Activated CD4-positive, alpha-beta T cell treated with anti-CD3 and anti-CD28 coated beads, Interleukin-2, amount 10 ng/mL, durations not matched to agents 24 days and 14 days (primary cell): ENCODE results near the gene HHLA2. TPM values are rescaled to one million over a fixed set of nuclear protein-coding genes. Genes with fewer than 3 reads are reported as not detected.
A peak's percentile ranks its signal among the peaks of the same experiment; 100 is the strongest.

Experiments used
- DNase-seq: peaks from one replicate; pipeline ENCODE4 v3.0.0; 2022
- H3K27ac Mint-ChIP-seq: one replicate; pipeline ENCODE4 v1.8.0; 2022; ENCODE audit warnings: mild to moderate bottlenecking, mixed read lengths
- H3K27me3 Mint-ChIP-seq: one replicate; pipeline ENCODE4 v1.8.0; 2022; ENCODE audit warnings: mixed read lengths
- H3K36me3 Mint-ChIP-seq: one replicate; pipeline ENCODE4 v1.8.0; 2022; ENCODE audit warnings: low read depth, mild to moderate bottlenecking, mixed read lengths
- H3K4me1 Mint-ChIP-seq: one replicate; pipeline ENCODE4 v1.8.0; 2021; ENCODE audit warnings: mixed read lengths
- H3K4me3 Mint-ChIP-seq: one replicate; pipeline ENCODE4 v1.8.0; 2022; ENCODE audit warnings: mild to moderate bottlenecking, moderate library complexity, mixed read lengths
- H3K9me3 Mint-ChIP-seq: one replicate; pipeline ENCODE4 v1.8.0; 2021; ENCODE audit warnings: mixed read lengths
- intact Hi-C: fragments of 100-400 bp; cut with micrococcal nuclease; formaldehyde crosslinking; loops from one replicate; pipeline ENCODE4 v1.15.1; 2023
- total RNA-seq: library from RNA; stranded (reverse); gene quantifications from 2 replicates; pipeline ENCODE4 v1.2.3, GENCODE V29; 2022

The HHLA2 gene
- total RNA-seq, 1 donor from 2014 or later, result 2.2 TPM

GRCh38 chr3:108380128-108380795 is 83.9 kb downstream of the HHLA2 start:
- Mint-ChIP-seq H3K36me3 (peaks cover 3% of the 10 kb centered on the region), H3K27ac (no peak overlapping the region), H3K9me3 (peaks cover 4% of the 10 kb centered on the region), H3K27me3 (no peaks in the 10 kb centered on the region), H3K4me3 (no peak overlapping the region), H3K4me1 (peaks cover 2% of the 10 kb centered on the region)
- no peak for DNase-seq
- intact Hi-C loops, result no loop called here

- Mint-ChIP-seq H3K36me3 (peaks cover 3% of the 10 kb centered on the region), H3K27me3 (no peaks in the 10 kb centered on the region), H3K27ac (no peak overlapping the region), H3K4me1 (peaks cover 2% of the 10 kb centered on the region), H3K9me3 (peaks cover 4% of the 10 kb centered on the region), H3K4me3 (no peak overlapping the region)
- intact Hi-C loops, result no loop called here
- no peak for DNase-seq
Measured at GRCh38 chr3:108381529-108382140, 85.3 kb downstream of the HHLA2 start.

DNA sequence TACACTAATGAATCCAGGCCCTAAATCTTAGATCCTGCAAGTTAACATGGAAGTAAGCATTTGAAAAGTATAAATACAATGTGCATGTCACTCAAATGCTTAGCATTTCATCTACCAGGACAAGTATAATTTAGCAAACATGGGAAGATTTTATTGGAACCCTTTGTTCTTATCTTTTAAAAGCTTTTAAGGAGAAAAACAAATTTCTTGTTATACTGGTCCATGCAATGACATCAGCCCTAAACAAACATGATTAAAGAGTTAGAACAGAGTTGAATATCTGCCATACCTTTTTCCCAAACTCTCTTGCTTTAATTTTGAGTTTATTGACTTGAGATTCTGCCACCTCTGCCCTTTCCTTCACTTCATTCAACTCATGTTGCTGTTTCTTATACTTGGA is 87.0 kb downstream of the HHLA2 start:
- peaks cover 13% of the 10 kb centered on the region for H3K4me1 Mint-ChIP-seq

DNA sequence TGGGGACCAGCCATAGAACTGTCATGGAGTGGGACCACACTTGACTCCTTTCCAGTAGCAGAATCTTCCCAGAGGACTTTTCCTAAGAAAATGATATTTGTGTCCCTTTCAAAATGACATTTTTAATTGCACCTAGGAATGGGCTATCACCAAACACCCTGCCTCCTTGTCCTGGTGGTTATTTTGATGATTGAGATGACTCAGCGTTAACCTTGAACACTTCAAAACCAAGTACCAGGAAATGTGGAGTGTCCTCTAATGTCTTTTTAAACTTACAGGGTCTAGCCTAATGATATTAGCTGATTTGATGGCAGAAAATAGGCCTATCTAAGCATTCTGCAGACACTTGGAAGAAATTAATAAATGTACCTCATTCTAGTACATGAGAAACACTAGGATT is 90.7 kb downstream of the HHLA2 start:
- H3K4me1 Mint-ChIP-seq, result peaks cover 18% of the 10 kb centered on the region
- H3K27me3 Mint-ChIP-seq, result peaks cover 7% of the 10 kb centered on the region
- H3K27ac Mint-ChIP-seq, result no peak overlapping the region
- no peaks in the 10 kb centered on the region for H3K36me3 Mint-ChIP-seq
- peaks cover 4% of the 10 kb centered on the region for H3K9me3 Mint-ChIP-seq
- DNase-seq, result no peak
- no peak overlapping the region for H3K4me3 Mint-ChIP-seq
- intact Hi-C loops, result loop anchor here (5.0 kb wide), 3 partner anchors 255 to 460 kb away; no protein-coding TSS in a partner anchor

More for the DNA sequence above, 87.0 kb downstream of the HHLA2 start:
- H3K9me3 Mint-ChIP-seq, result no peaks in the 10 kb centered on the region
- H3K4me3 Mint-ChIP-seq, result no peak overlapping the region
- DNase-seq, result no peak
- intact Hi-C loops, result no loop called here
- H3K27ac Mint-ChIP-seq, result no peak overlapping the region
- H3K36me3 Mint-ChIP-seq, result no peaks in the 10 kb centered on the region
- H3K27me3 Mint-ChIP-seq, result no peaks in the 10 kb centered on the region

- intact Hi-C loops, result loop anchor here (1.0 to 5.0 kb wide), 7 partner anchors 45 to 461 kb away; partner anchors contain the start of genes HHLA2 and IFT57
- Mint-ChIP-seq H3K4me3 (peak overlapping the region; percentile 13), H3K9me3 (peaks cover 7% of the 10 kb centered on the region), H3K27ac (peak overlapping the region; percentile 80), H3K27me3 (peaks cover 11% of the 10 kb centered on the region), H3K36me3 (no peaks in the 10 kb centered on the region), H3K4me1 (peaks cover 18% of the 10 kb centered on the region)
- DNase-seq, result no peak
Measured at GRCh38 chr3:108388136-108389132, 92.1 kb downstream of the HHLA2 start.

DNA sequence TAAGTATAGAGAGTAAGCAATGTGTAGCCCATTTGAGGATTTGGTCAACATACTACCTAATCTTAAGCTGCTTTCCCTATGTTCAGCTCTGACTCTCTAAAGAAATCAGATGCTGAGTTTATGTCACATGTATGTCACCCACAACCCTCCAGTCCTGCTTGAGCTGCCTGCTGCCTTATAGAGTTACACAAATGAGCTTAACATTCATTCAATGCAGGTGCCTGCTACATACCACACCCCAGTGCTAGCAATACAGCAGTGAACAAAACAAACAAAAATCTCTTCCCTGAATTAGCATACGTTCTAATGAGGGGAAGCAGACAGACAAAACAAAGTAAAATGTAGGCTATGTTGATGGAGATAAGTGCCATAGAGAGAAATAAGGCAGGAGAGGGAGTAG is 93.0 kb downstream of the HHLA2 start:
- intact Hi-C loops, result loop anchor here (2.0 to 5.0 kb wide), 4 partner anchors 167 to 462 kb away; partner anchors contain the start of gene IFT57
- no peak for DNase-seq
- Mint-ChIP-seq H3K4me3 (no peak overlapping the region), H3K9me3 (peaks cover 7% of the 10 kb centered on the region), H3K36me3 (no peaks in the 10 kb centered on the region), H3K27ac (no peak overlapping the region), H3K4me1 (peaks cover 18% of the 10 kb centered on the region), H3K27me3 (peaks cover 11% of the 10 kb centered on the region)

GRCh38 chr3:108391917-108392593 is 95.7 kb downstream of the HHLA2 start:
- Mint-ChIP-seq H3K27ac (no peak overlapping the region), H3K9me3 (peaks cover 7% of the 10 kb centered on the region)
- intact Hi-C loops, result no loop called here

GRCh38 chr3:108393128-108393900 is 97.0 kb downstream of the HHLA2 start:
- Mint-ChIP-seq H3K9me3 (peaks cover 7% of the 10 kb centered on the region), H3K36me3 (no peaks in the 10 kb centered on the region), H3K27ac (no peak overlapping the region), H3K27me3 (peaks cover 13% of the 10 kb centered on the region), H3K4me1 (peaks cover 9% of the 10 kb centered on the region), H3K4me3 (no peak overlapping the region)
- no peak for DNase-seq
- intact Hi-C loops, result no loop called here

More at GRCh38 chr3:108391917-108392593, 95.7 kb downstream of the HHLA2 start:
- DNase-seq, result no peak
- H3K36me3 Mint-ChIP-seq, result no peaks in the 10 kb centered on the region
- no peak overlapping the region for H3K4me3 Mint-ChIP-seq
- peaks cover 11% of the 10 kb centered on the region for H3K27me3 Mint-ChIP-seq
- peaks cover 19% of the 10 kb centered on the region for H3K4me1 Mint-ChIP-seq

DNA sequence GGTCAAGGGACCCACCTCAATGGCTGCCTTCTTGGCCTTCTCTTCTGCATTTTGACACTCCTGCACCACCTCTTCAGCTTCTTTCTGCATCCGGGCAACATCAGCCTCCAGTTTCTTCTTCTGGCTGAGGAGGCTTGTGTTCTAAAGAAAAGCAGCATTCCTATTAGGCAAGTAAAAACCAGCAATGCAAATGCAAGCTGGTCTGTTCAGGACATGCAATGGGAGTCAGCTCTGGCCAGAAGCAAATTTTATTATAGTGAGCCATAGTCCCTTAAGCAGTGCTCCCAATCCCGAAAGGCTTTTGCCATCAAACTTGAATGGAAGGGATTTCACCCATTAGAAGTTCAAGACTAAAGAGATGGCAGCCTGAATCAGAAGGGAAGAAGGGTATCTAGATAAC is 97.7 kb downstream of the HHLA2 start:
- no peaks in the 10 kb centered on the region for H3K36me3 Mint-ChIP-seq
- DNase-seq, result no peak
- H3K4me1 Mint-ChIP-seq, result peaks cover 5% of the 10 kb centered on the region
- peaks cover 13% of the 10 kb centered on the region for H3K27me3 Mint-ChIP-seq
- intact Hi-C loops, result no loop called here
- H3K4me3 Mint-ChIP-seq, result no peak overlapping the region
- H3K27ac Mint-ChIP-seq, result no peak overlapping the region
- H3K9me3 Mint-ChIP-seq, result peaks cover 7% of the 10 kb centered on the region

- H3K4me3 Mint-ChIP-seq, result no peak overlapping the region
- H3K36me3 Mint-ChIP-seq, result no peaks in the 10 kb centered on the region
- DNase-seq, result no peak
- intact Hi-C loops, result no loop called here
- H3K27ac Mint-ChIP-seq, result no peak overlapping the region
- H3K4me1 Mint-ChIP-seq, result peaks cover 2% of the 10 kb centered on the region
- H3K27me3 Mint-ChIP-seq, result peaks cover 13% of the 10 kb centered on the region
- peaks cover 8% of the 10 kb centered on the region for H3K9me3 Mint-ChIP-seq
Measured at GRCh38 chr3:108394563-108394962, 98.2 kb downstream of the HHLA2 start.

- Mint-ChIP-seq H3K27ac (no peak overlapping the region), H3K27me3 (peaks cover 9% of the 10 kb centered on the region), H3K4me1 (peaks cover 2% of the 10 kb centered on the region)
Measured at GRCh38 chr3:108396336-108396735, 100.0 kb downstream of the HHLA2 start.

DNA sequence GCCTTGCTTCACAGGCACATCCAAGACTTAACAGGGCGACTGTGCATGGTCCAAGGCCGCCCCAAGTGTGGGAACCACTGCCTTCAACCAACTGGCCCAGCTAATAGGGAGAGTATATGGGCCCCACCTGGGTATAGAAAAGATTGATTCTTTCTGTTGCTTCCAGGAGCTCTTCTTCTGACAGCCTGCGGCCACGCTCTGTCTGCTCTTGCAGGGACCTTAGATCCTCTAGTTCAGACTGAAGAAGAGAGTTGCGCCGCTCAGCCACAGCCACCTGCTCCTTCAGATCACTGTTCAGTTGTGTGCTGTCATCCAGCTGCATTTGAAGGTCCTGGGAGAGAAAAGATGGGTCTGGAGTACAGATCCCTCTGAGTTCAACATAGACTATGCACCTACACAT is 102.2 kb downstream of the HHLA2 start:
- Mint-ChIP-seq H3K9me3 (peaks cover 7% of the 10 kb centered on the region), H3K36me3 (no peaks in the 10 kb centered on the region), H3K4me3 (no peak overlapping the region), H3K4me1 (peaks cover 2% of the 10 kb centered on the region), H3K27ac (no peak overlapping the region), H3K27me3 (peaks cover 2% of the 10 kb centered on the region)
- intact Hi-C loops, result no loop called here
- DNase-seq, result no peak

More at GRCh38 chr3:108396336-108396735, 100.0 kb downstream of the HHLA2 start:
- intact Hi-C loops, result no loop called here
- DNase-seq, result no peak
- Mint-ChIP-seq H3K9me3 (peaks cover 15% of the 10 kb centered on the region), H3K4me3 (no peak overlapping the region), H3K36me3 (no peaks in the 10 kb centered on the region)

DNA sequence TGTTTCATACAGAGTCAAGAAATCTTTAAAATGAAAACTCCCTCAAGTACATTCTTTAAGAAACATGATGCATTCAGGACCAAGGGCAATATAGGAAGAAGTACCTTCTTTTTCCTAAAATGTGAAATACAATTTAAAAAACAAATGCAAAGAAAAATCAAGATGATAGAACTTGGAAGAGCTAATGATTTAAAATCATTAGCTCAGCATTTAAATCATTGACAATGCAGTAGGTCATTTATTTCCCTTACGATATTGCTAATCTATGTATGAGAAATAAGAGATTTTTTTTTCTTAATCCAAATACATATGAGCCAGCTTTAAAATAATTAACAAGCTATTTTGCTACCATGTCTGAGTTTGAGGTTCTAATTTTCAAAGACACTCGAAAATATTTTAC is 105.5 kb downstream of the HHLA2 start:
- no peaks in the 10 kb centered on the region for H3K4me1 Mint-ChIP-seq
- H3K27ac Mint-ChIP-seq, result no peak overlapping the region
- H3K36me3 Mint-ChIP-seq, result no peaks in the 10 kb centered on the region
- intact Hi-C loops, result no loop called here
- H3K27me3 Mint-ChIP-seq, result peaks cover 2% of the 10 kb centered on the region
- no peak overlapping the region for H3K4me3 Mint-ChIP-seq
- H3K9me3 Mint-ChIP-seq, result peaks cover 7% of the 10 kb centered on the region
- no peak for DNase-seq
